Activated T-cell treated with anti-CD3 and anti-CD28 coated beads, Interleukin-2, amount 50 U/mL, for 72 hours (primary cell): Measurements from ENCODE around the gene POLR1A. TPM values are rescaled to one million over a fixed set of nuclear protein-coding genes. Genes with fewer than 3 reads are reported as not detected.

Experiments used
- ATAC-seq, 2 donors: fragments of 150-1000 bp; cut with Tn5 transposase; replicated peaks in 1 of 2; 2 replicates each; pipeline ENCODE4 v1.10.0; 2021; ENCODE audit warnings: moderate library complexity in 2 of 2, mild to moderate bottlenecking in 1 of 2
- DNase-seq, 2 donors: peaks; one replicate each; pipeline ENCODE4 v3.0.0; 2021 to 2022; ENCODE audit warnings: mixed read lengths in 1 of 2
- H3K27ac Mint-ChIP-seq: one replicate; pipeline ENCODE4 v1.8.0; 2022; ENCODE audit warnings: mild to moderate bottlenecking, moderate library complexity, mixed read lengths
- H3K27me3 Mint-ChIP-seq: one replicate; pipeline ENCODE4 v1.8.0; 2022; ENCODE audit warnings: low read depth, mixed read lengths
- H3K36me3 Mint-ChIP-seq, 2 donors: one replicate each; pipeline ENCODE4 v1.8.0; 2022; ENCODE audit warnings: mixed read lengths in 2 of 2, mild to moderate bottlenecking in 1 of 2; ENCODE audit not compliant: insufficient read depth in 2 of 2
- H3K4me1 Mint-ChIP-seq: one replicate; pipeline ENCODE4 v1.8.0; 2022; ENCODE audit warnings: low read depth, mixed read lengths
- H3K4me3 Mint-ChIP-seq, 2 donors: one replicate each; pipeline ENCODE4 v1.8.0; 2022; ENCODE audit warnings: mild to moderate bottlenecking in 2 of 2, mixed read lengths in 2 of 2, moderate library complexity in 2 of 2
- H3K9me3 Mint-ChIP-seq, 2 donors: one replicate each; pipeline ENCODE4 v1.8.0; 2022; ENCODE audit warnings: mixed read lengths in 2 of 2
- total RNA-seq, 2 donors: library from RNA; stranded (reverse); gene quantifications; one replicate each; pipeline ENCODE4 v1.2.3, GENCODE V29; 2022

The POLR1A gene
- total RNA-seq, 2 donors from 2014 or later, result 23.5 to 28.0 TPM

GRCh38 chr2:86066915-86067314 lies 38.8 kb downstream of the POLR1A start:
- Mint-ChIP-seq H3K4me3 (no peak overlapping the region), H3K9me3 (peaks cover 0 to 6% of the 10 kb centered on the region in 2 donors), H3K27ac (peak overlapping the region; percentile 38), H3K4me1 (peaks cover 15% of the 10 kb centered on the region), H3K36me3 (peaks cover 26 to 40% of the 10 kb centered on the region in 2 donors), H3K27me3 (no peaks in the 10 kb centered on the region)
- DNase-seq, result no peak
- ATAC-seq, result no peak

- Mint-ChIP-seq H3K36me3 (peaks cover 24 to 44% of the 10 kb centered on the region in 2 donors), H3K9me3 (peaks cover 0 to 5% of the 10 kb centered on the region in 2 donors), H3K4me1 (peaks cover 15% of the 10 kb centered on the region), H3K27ac (no peak overlapping the region), H3K4me3 (no peak overlapping the region), H3K27me3 (no peaks in the 10 kb centered on the region)
- DNase-seq, result no peak
- ATAC-seq, result no peak
These were observed 39.6 kb downstream of the POLR1A start for GRCh38 chr2:86066007-86066578.

- H3K27me3 Mint-ChIP-seq, result no peaks in the 10 kb centered on the region
- DNase-seq (no peak), ATAC-seq (no peak)
- H3K9me3 Mint-ChIP-seq, result peaks cover 0 to 2% of the 10 kb centered on the region in 2 donors
- no peak overlapping the region for H3K27ac Mint-ChIP-seq
- H3K4me3 Mint-ChIP-seq, result no peak overlapping the region
- peaks cover 24 to 41% of the 10 kb centered on the region in 2 donors for H3K36me3 Mint-ChIP-seq
- peaks cover 15% of the 10 kb centered on the region for H3K4me1 Mint-ChIP-seq
These were observed 40.2 kb downstream of the POLR1A start for GRCh38 chr2:86065512-86065911.

GRCh38 chr2:86064006-86064405 lies 41.7 kb downstream of the POLR1A start:
- DNase-seq, result no peak
- no peak overlapping the region for H3K4me3 Mint-ChIP-seq
- peaks cover 10% of the 10 kb centered on the region for H3K4me1 Mint-ChIP-seq

GRCh38 chr2:86062043-86062442 lies 43.6 kb downstream of the POLR1A start:
- no peaks in the 10 kb centered on the region for H3K27me3 Mint-ChIP-seq
- no peak overlapping the region for H3K27ac Mint-ChIP-seq

More at GRCh38 chr2:86064006-86064405, 41.7 kb downstream of the POLR1A start:
- H3K9me3 Mint-ChIP-seq, result peaks cover 0 to 2% of the 10 kb centered on the region in 2 donors
- H3K27ac Mint-ChIP-seq, result no peak overlapping the region
- H3K36me3 Mint-ChIP-seq, result peaks cover 17 to 32% of the 10 kb centered on the region in 2 donors
- no peak for ATAC-seq
- no peaks in the 10 kb centered on the region for H3K27me3 Mint-ChIP-seq

GRCh38 chr2:86056590-86057331 lies 48.9 kb downstream of the POLR1A start:
- no peak overlapping the region for H3K27ac Mint-ChIP-seq
- ATAC-seq (no peak), DNase-seq (no peak)
- H3K36me3 Mint-ChIP-seq, result peaks cover 3 to 19% of the 10 kb centered on the region in 2 donors
- H3K9me3 Mint-ChIP-seq, result no peaks in the 10 kb centered on the region
- H3K4me1 Mint-ChIP-seq, result no peaks in the 10 kb centered on the region
- no peak overlapping the region for H3K4me3 Mint-ChIP-seq
- H3K27me3 Mint-ChIP-seq, result no peaks in the 10 kb centered on the region

More at GRCh38 chr2:86062043-86062442, 43.6 kb downstream of the POLR1A start:
- ATAC-seq (no peak), DNase-seq (no peak)
- no peak overlapping the region for H3K4me3 Mint-ChIP-seq
- peaks cover 19 to 33% of the 10 kb centered on the region in 2 donors for H3K36me3 Mint-ChIP-seq
- H3K4me1 Mint-ChIP-seq, result no peaks in the 10 kb centered on the region
- peaks cover 0 to 2% of the 10 kb centered on the region in 2 donors for H3K9me3 Mint-ChIP-seq

- H3K36me3 Mint-ChIP-seq, result peaks cover 3 to 12% of the 10 kb centered on the region in 2 donors
- H3K27me3 Mint-ChIP-seq, result no peaks in the 10 kb centered on the region
- H3K9me3 Mint-ChIP-seq, result no peaks in the 10 kb centered on the region
- DNase-seq (no peak), ATAC-seq (no peak)
- no peak overlapping the region for H3K27ac Mint-ChIP-seq
- H3K4me3 Mint-ChIP-seq, result no peak overlapping the region
- H3K4me1 Mint-ChIP-seq, result no peaks in the 10 kb centered on the region
These were observed 50.4 kb downstream of the POLR1A start for GRCh38 chr2:86055314-86055713.

GRCh38 chr2:86054535-86055082 lies 51.1 kb downstream of the POLR1A start:
- ATAC-seq, result no peak
- H3K4me1 Mint-ChIP-seq, result no peaks in the 10 kb centered on the region
- DNase-seq, result no peak
- peaks cover 3 to 12% of the 10 kb centered on the region in 2 donors for H3K36me3 Mint-ChIP-seq
- no peak overlapping the region for H3K4me3 Mint-ChIP-seq
- H3K27ac Mint-ChIP-seq, result no peak overlapping the region
- no peaks in the 10 kb centered on the region for H3K9me3 Mint-ChIP-seq
- H3K27me3 Mint-ChIP-seq, result no peaks in the 10 kb centered on the region

GRCh38 chr2:86053166-86053565 lies 52.5 kb downstream of the POLR1A start:
- Mint-ChIP-seq H3K27me3 (no peaks in the 10 kb centered on the region), H3K36me3 (peaks cover 0 to 10% of the 10 kb centered on the region in 2 donors), H3K4me3 (no peak overlapping the region), H3K4me1 (no peaks in the 10 kb centered on the region), H3K9me3 (no peaks in the 10 kb centered on the region), H3K27ac (no peak overlapping the region)
- DNase-seq (no peak), ATAC-seq (no peak)

- DNase-seq, result no peak
- no peak overlapping the region for H3K27ac Mint-ChIP-seq
- peaks cover 0 to 9% of the 10 kb centered on the region in 2 donors for H3K36me3 Mint-ChIP-seq
- no peaks in the 10 kb centered on the region for H3K4me1 Mint-ChIP-seq
- no peaks in the 10 kb centered on the region for H3K9me3 Mint-ChIP-seq
- H3K27me3 Mint-ChIP-seq, result no peaks in the 10 kb centered on the region
- no peak for ATAC-seq
- H3K4me3 Mint-ChIP-seq, result no peak overlapping the region
These were observed 53.0 kb downstream of the POLR1A start for GRCh38 chr2:86052676-86053075.

- H3K27ac Mint-ChIP-seq, result no peak overlapping the region
- H3K4me1 Mint-ChIP-seq, result no peaks in the 10 kb centered on the region
- H3K9me3 Mint-ChIP-seq, result no peaks in the 10 kb centered on the region
- no peak overlapping the region for H3K4me3 Mint-ChIP-seq
- ATAC-seq (no peak), DNase-seq (no peak)
- peaks cover 0 to 8% of the 10 kb centered on the region in 2 donors for H3K36me3 Mint-ChIP-seq
- H3K27me3 Mint-ChIP-seq, result no peaks in the 10 kb centered on the region
These were observed 53.4 kb downstream of the POLR1A start for GRCh38 chr2:86052265-86052664.

GRCh38 chr2:86050301-86050700 lies 55.4 kb downstream of the POLR1A start:
- ATAC-seq (no peak), DNase-seq (no peak)
- Mint-ChIP-seq H3K4me1 (no peaks in the 10 kb centered on the region), H3K36me3 (peaks cover 0 to 12% of the 10 kb centered on the region in 2 donors), H3K27ac (no peak overlapping the region), H3K9me3 (no peaks in the 10 kb centered on the region), H3K4me3 (no peak overlapping the region), H3K27me3 (no peaks in the 10 kb centered on the region)

GRCh38 chr2:86049529-86049928 lies 56.2 kb downstream of the POLR1A start:
- Mint-ChIP-seq H3K4me1 (no peaks in the 10 kb centered on the region), H3K9me3 (no peaks in the 10 kb centered on the region), H3K27ac (no peak overlapping the region), H3K27me3 (no peaks in the 10 kb centered on the region), H3K36me3 (peaks cover 2 to 7% of the 10 kb centered on the region in 2 donors), H3K4me3 (no peak overlapping the region)
- DNase-seq (no peak), ATAC-seq (no peak)
